ENCODE results near the gene RIOK3. TPM values are rescaled to one million over a fixed set of nuclear protein-coding genes. Genes with fewer than 3 reads are reported as not detected.

The RIOK3 gene
- total and polyA plus RNA-seq, 12 donors: 22.5 to 85.3 (median 48.1) TPM

GRCh38 chr18:23528580-23529472 is 75.7 kb downstream of the RIOK3 start:
- Histone ChIP-seq H3K27ac (peak overlapping the region in 2 of 5 donors; percentile 39 to 51), H3K36me3 (replicated peaks in 1 of 2) (peaks cover 0 to 95% of the 10 kb centered on the region in 2 donors)
- DNase-seq: peak in 4 of 7 donors; percentile 31 to 63 (median 50)

DNA sequence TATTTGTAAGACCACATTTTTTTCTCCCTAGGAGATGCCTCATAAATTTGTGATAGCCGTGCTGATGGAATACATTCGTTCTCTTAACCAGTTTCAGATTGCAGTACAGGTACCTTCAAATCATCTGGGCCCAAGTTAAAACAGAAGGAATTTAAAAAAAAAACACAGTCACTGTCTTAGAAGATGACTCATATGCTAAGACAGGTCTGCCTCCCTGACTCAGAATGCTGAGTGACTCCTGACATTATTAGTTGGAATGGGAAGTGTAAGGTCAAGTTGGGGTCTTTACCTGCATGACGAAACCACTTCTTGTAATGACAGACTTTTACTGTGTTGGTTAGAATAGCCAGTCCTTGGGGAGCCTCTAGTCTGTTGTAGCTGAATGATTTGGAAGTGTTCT is 76.5 kb downstream of the RIOK3 start:
- WGBS, 4 donors: 71 to 78% (median 75%) methylated on average over 3 of the region's 3 CpGs
- peaks cover 0 to 95% of the 10 kb centered on the region in 2 donors for H3K36me3 ChIP-seq (replicated peaks in 1 of 2)

More at GRCh38 chr18:23528580-23529472, 75.7 kb downstream of the RIOK3 start:
- Histone ChIP-seq H3K4me3 (no peak overlapping the region), H3K27me3 (no peaks in the 10 kb centered on the region), H3K4me1 (replicated peaks in 1 of 2) (no peaks in the 10 kb centered on the region), H3K9me3 (replicated peaks in 1 of 3) (no peaks in the 10 kb centered on the region)
- WGBS, 4 donors: 81 to 87% (median 83%) methylated on average over 18 to 20 of the region's 20 CpGs
- TF ChIP-seq, protein P1, sequence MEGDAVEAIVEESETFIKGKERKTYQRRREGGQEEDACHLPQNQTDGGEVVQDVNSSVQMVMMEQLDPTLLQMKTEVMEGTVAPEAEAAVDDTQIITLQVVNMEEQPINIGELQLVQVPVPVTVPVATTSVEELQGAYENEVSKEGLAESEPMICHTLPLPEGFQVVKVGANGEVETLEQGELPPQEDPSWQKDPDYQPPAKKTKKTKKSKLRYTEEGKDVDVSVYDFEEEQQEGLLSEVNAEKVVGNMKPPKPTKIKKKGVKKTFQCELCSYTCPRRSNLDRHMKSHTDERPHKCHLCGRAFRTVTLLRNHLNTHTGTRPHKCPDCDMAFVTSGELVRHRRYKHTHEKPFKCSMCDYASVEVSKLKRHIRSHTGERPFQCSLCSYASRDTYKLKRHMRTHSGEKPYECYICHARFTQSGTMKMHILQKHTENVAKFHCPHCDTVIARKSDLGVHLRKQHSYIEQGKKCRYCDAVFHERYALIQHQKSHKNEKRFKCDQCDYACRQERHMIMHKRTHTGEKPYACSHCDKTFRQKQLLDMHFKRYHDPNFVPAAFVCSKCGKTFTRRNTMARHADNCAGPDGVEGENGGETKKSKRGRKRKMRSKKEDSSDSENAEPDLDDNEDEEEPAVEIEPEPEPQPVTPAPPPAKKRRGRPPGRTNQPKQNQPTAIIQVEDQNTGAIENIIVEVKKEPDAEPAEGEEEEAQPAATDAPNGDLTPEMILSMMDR (IDR thresholded peaks at IDR 0.05): no peak
- TF ChIP-seq POLR2A (IDR thresholded peaks at IDR 0.05): no peak
- intact Hi-C loops (cut with DNase I): no loop called here

DNA sequence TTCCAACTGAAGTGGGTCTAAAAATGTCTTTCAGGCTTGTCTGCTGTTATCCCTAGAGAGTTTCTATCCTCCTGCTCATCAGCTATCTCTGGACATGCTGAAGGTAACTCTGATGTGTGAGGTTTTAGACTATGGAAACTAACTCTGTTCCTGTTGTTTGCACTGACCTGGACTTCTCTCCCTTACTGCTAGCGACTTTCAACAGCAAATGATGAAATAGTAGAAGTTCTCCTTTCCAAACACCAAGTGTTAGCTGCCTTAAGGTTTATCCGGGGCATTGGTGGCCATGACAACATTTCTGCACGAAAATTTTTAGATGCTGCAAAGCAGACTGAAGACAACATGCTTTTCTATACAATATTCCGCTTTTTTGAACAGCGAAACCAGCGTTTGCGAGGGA is 77.1 kb downstream of the RIOK3 start:
- DNase-seq: no peak
- no peaks in the 10 kb centered on the region for H3K4me1 ChIP-seq (replicated peaks in 1 of 2)
- intact Hi-C loops (cut with DNase I): no loop called here
- H3K27ac ChIP-seq: peak overlapping the region in 1 of 5 donors; percentile 39
- no peak for TF ChIP-seq POLR2A (IDR thresholded peaks at IDR 0.05)
- TF ChIP-seq, protein P1 (IDR thresholded peaks at IDR 0.05): no peak
- 83 to 88% (median 85%) methylated on average over 7 of the region's 7 CpGs for WGBS, 4 donors
- no peak overlapping the region for H3K4me3 ChIP-seq
- peaks cover 0 to 98% of the 10 kb centered on the region in 2 donors for H3K36me3 ChIP-seq (replicated peaks in 1 of 2)
- no peaks in the 10 kb centered on the region for H3K9me3 ChIP-seq (replicated peaks in 1 of 3)
- no peaks in the 10 kb centered on the region for H3K27me3 ChIP-seq

More for the DNA sequence above, 76.5 kb downstream of the RIOK3 start:
- DNase-seq: no peak
- H3K27ac ChIP-seq: peak overlapping the region in 1 of 5 donors; percentile 39
- no peaks in the 10 kb centered on the region for H3K4me1 ChIP-seq (replicated peaks in 1 of 2)
- intact Hi-C loops (cut with DNase I): no loop called here
- no peak overlapping the region for H3K4me3 ChIP-seq
- H3K27me3 ChIP-seq: no peaks in the 10 kb centered on the region
- TF ChIP-seq POLR2A (IDR thresholded peaks at IDR 0.05): no peak
- H3K9me3 ChIP-seq (replicated peaks in 1 of 3): no peaks in the 10 kb centered on the region

DNA sequence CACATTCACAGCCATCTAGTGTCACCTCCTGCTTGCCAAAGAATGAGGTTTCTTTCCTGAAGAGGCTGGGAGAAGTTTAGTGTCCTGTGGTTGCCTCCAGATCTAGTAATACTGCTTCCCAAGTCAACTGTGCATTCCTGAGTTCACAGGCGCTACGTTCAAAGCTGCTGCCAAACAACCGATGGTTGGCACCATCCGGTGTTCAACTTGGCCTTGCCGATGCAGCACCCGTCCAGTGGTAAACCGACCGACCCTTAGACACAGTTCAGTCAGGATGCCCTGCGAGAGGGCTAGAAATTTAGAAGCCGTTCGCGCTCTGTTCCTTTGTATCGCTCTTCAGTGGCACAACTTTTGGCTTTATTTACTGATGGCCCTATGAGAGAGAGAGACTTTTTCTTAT is 78.8 kb downstream of the RIOK3 start:
- H3K27ac ChIP-seq: no peak overlapping the region
- TF ChIP-seq, protein P1 (IDR thresholded peaks at IDR 0.05): no peak
- intact Hi-C loops (cut with DNase I): no loop called here
- DNase-seq: no peak
- 92 to 98% (median 96%) methylated on average over 13 of the region's 13 CpGs for WGBS, 4 donors
- no peaks in the 10 kb centered on the region for H3K27me3 ChIP-seq
- no peaks in the 10 kb centered on the region for H3K9me3 ChIP-seq (replicated peaks in 1 of 3)
- H3K4me1 ChIP-seq (replicated peaks in 1 of 2): no peaks in the 10 kb centered on the region
- H3K36me3 ChIP-seq (replicated peaks in 1 of 2): peaks cover 0 to 99% of the 10 kb centered on the region in 2 donors
- no peak overlapping the region for H3K4me3 ChIP-seq

Small RNA genes lying within 50 kb of the gene (small RNA-seq; reads per million reads assigned to genes)
- 0 reads per million in 2 donors for gene AC026634.1
- 0 reads per million in 2 donors for gene RF00019

Other genes starting within 250 kb of the RIOK3 start
- 10 to 100 TPM; 10.2 to 40.4 (median 22.2) TPM for gene RMC1, start 50.2 kb downstream of the RIOK3 start, total RNA-seq
- gene RMC1, start 50.2 kb downstream of the RIOK3 start, polyA plus RNA-seq: 10 to 100 TPM; 25.2 to 61.7 (median 58.6) TPM
- 1,000 to 10,000 TPM in 1 of 9 donors, 100 to 1,000 TPM in 6, 10 to 100 TPM in 2; 93.6 to 1,631 (median 118) TPM for gene NPC1, start 133.2 kb downstream of the RIOK3 start, total RNA-seq
- gene NPC1, start 133.2 kb downstream of the RIOK3 start, polyA plus RNA-seq: 100 to 1,000 TPM in 1 of 3 donors, 10 to 100 TPM in 2; 38.3 to 361 (median 71.3) TPM
- 10 to 100 TPM in 5 of 9 donors, 1 to 10 TPM in 4; 5.8 to 24.9 (median 10.4) TPM for gene ANKRD29, start 209.6 kb downstream of the RIOK3 start, total RNA-seq
- gene ANKRD29, start 209.6 kb downstream of the RIOK3 start, polyA plus RNA-seq: 10 to 100 TPM in 1 of 3 donors, 1 to 10 TPM in 2; 5.3 to 20.9 (median 7.6) TPM
- gene LAMA3, start 236.2 kb downstream of the RIOK3 start, total RNA-seq: 10 to 100 TPM in 1 of 9 donors, 1 to 10 TPM in 8; 2.8 to 10.2 (median 4.7) TPM
- 1 to 10 TPM; 1.6 to 4.1 (median 2.3) TPM for gene LAMA3, start 236.2 kb downstream of the RIOK3 start, polyA plus RNA-seq

Data from adrenal gland (tissue), 12 donors.